GM12878 (cell line): ENCODE results near the gene TTC4. TPM values are rescaled to one million over a fixed set of nuclear protein-coding genes. Genes with fewer than 3 reads are reported as not detected.

Source experiments
- CHD1 ChIP-seq: IDR thresholded peaks from 2 replicates; pipeline ENCODE4 v1.6.1; 2012; ENCODE audit warnings: low read depth, low read length, improper control_type of control experiment
- CHD4 ChIP-seq: fragments of 200-600 bp; sonication (generic); IDR thresholded peaks from 2 replicates; pipeline ENCODE4 v1.6.1; 2016; ENCODE audit warnings: mild to moderate bottlenecking
- CREB1 ChIP-seq: IDR thresholded peaks from 2 replicates; pipeline ENCODE4 v1.6.1; 2012; ENCODE audit warnings: low read depth, mild to moderate bottlenecking, inconsistent platforms
- EZH2 ChIP-seq: IDR thresholded peaks from 2 replicates; pipeline ENCODE4 v1.6.1; 2012; ENCODE audit warnings: low read depth, mild to moderate bottlenecking, control low read depth, inconsistent platforms, low read length, borderline replicate concordance; ENCODE audit not compliant: control insufficient read depth
- HDAC6 ChIP-seq: fragments of 200-600 bp; sonication (generic); IDR thresholded peaks from one replicate; pipeline ENCODE4 v1.8.0; 2017; ENCODE audit warnings: antibody characterized with exemption; ENCODE audit not compliant: unreplicated experiment
- KDM1A ChIP-seq: fragments of 200-600 bp; sonication (generic); IDR thresholded peaks from 2 replicates; pipeline ENCODE4 v1.6.1; 2016; ENCODE audit warnings: borderline replicate concordance
- LARP7 ChIP-seq: fragments of 450-650 bp; IDR thresholded peaks from 2 replicates; pipeline ENCODE4 v1.6.1; 2017; ENCODE audit warnings: mild to moderate bottlenecking
- MEF2B ChIP-seq: fragments of 450-650 bp; IDR thresholded peaks from 2 replicates; pipeline ENCODE4 v1.6.1; 2018; ENCODE audit warnings: mild to moderate bottlenecking, moderate library complexity; ENCODE audit not compliant: partially characterized antibody, poor library complexity, severe bottlenecking
- NR2C1 ChIP-seq: fragments of 450-650 bp; IDR thresholded peaks from 2 replicates; pipeline ENCODE4 v1.6.1; 2017; ENCODE audit warnings: antibody characterized with exemption, mild to moderate bottlenecking, moderate library complexity
- POLR2AphosphoS2 ChIP-seq: IDR thresholded peaks from 2 replicates; pipeline ENCODE4 v1.6.1; 2011; ENCODE audit warnings: low read depth, mild to moderate bottlenecking, low read length, improper control_type of control experiment, moderate library complexity
- RAD51 ChIP-seq: fragments of 450-650 bp; IDR thresholded peaks from 2 replicates; pipeline ENCODE4 v1.6.1; 2016; ENCODE audit warnings: moderate library complexity, mild to moderate bottlenecking, inconsistent platforms
- SMAD1 ChIP-seq: fragments of 450-650 bp; IDR thresholded peaks from 2 replicates; pipeline ENCODE4 v1.6.1; 2018; ENCODE audit warnings: mild to moderate bottlenecking, low read depth; ENCODE audit not compliant: partially characterized antibody
- SMAD5 ChIP-seq: IDR thresholded peaks from 2 replicates; pipeline ENCODE4 v1.6.1; 2016; ENCODE audit warnings: antibody characterized with exemption, low read depth
- TBL1XR1 ChIP-seq: IDR thresholded peaks from 2 replicates; pipeline ENCODE4 v1.6.1; 2012; ENCODE audit warnings: low read depth, low read length, improper control_type of control experiment
- ZNF217 ChIP-seq: fragments of 450-650 bp; IDR thresholded peaks from 2 replicates; pipeline ENCODE4 v1.6.1; 2017; ENCODE audit warnings: antibody characterized with exemption, mild to moderate bottlenecking
- polyA plus RNA-seq, 11 experiments: library from polyadenylated mRNA; depleted of rRNA in 4 of 11; unstranded in 6 of 11; stranded (reverse) in 5 of 11; fragments of >200 nt; fragmentation: Nextera tagmentation in 4 of 11; fragmentation: Illumina TruSeq in 1 of 11; extraction: Ambion mirVana in 4 of 11; extraction: Trizol in 1 of 11; gene quantifications; 1 replicate in 1 of 11; 2 replicates in 10 of 11; pipeline versions ENCODE4 v1.2.1 to v1.2.3, GENCODE V29; 2011 to 2016; ENCODE audit warnings: inconsistent platforms in 2 of 11, missing spikeins in 2 of 11, low read depth in 1 of 11
- total RNA-seq, 4 experiments: library from RNA; depleted of rRNA in 3 of 4; stranded (reverse); fragments of >200 nt in 3 of 4; fragmentation: Illumina TruSeq in 1 of 4; extraction: Trizol in 1 of 4; gene quantifications; 2 replicates each; pipeline versions ENCODE4 v1.2.1 to v1.2.3, GENCODE V29; 2013 to 2021
- TF ChIP-seq, protein P1 (sequence below): fragments of 450-650 bp; IDR thresholded peaks from 2 replicates; pipeline ENCODE4 v1.6.1; 2017; ENCODE audit warnings: mild to moderate bottlenecking, moderate library complexity
- TF ChIP-seq, protein P2 (sequence below): IDR thresholded peaks from 2 replicates; pipeline ENCODE4 v1.6.1; 2012; ENCODE audit warnings: low read depth, low read length, improper control_type of control experiment
- TF ChIP-seq, protein P3 (sequence below): IDR thresholded peaks from 2 replicates; pipeline ENCODE4 v1.6.1; 2011; ENCODE audit warnings: low read depth, mild to moderate bottlenecking, low read length, moderate library complexity, borderline replicate concordance; ENCODE audit errors: extremely low read depth
- TF ChIP-seq, protein P4 (sequence below): IDR thresholded peaks from 2 replicates; pipeline ENCODE4 v1.6.1; 2011; ENCODE audit warnings: low read depth, low read length, improper control_type of control experiment, borderline replicate concordance

The TTC4 gene
- total and polyA plus RNA-seq, 10 of the 15 experiments (the other 5 are each of a cell fraction or from before 2014, with no cell fraction given): 23.4 to 50.5 (median 36.0) TPM

DNA sequence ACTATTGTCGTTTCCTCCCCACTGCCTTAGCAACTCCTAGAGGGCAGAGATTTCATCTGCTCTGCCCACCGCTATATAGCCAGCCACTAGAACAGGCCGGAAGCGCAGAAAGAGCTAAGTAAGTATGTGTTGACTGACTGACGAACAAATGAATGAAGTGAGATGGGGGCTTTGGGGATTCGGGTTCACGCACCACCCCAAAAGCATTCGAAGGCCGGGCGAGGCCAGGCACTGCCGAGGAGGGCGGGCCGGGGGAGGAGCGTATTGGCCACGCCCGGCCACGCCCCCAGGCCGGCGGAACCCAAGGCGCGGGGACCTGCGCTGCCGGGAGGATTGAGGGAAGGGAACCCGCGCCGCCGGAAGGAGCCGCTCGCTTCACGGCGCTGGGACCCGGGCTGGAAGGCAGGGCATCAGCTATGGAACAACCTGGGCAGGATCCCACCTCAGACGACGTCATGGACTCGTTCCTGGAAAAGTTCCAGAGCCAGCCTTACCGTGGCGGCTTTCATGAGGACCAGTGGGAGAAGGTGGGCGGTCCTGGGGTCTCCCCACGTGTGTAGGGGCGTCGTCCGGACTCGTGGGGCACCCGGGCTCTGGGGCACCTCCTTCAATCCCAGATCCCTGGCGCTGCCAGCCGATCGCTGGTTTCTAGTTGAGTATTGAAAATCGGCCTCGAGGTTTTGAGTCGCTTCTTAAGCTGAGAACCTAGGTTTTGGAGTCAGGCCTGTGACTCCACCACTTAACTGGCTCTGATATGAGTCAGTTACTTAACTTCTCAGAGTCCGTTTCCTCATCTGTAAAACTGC, at the start of gene TTC4 (continued):
- TF ChIP-seq, protein P1, sequence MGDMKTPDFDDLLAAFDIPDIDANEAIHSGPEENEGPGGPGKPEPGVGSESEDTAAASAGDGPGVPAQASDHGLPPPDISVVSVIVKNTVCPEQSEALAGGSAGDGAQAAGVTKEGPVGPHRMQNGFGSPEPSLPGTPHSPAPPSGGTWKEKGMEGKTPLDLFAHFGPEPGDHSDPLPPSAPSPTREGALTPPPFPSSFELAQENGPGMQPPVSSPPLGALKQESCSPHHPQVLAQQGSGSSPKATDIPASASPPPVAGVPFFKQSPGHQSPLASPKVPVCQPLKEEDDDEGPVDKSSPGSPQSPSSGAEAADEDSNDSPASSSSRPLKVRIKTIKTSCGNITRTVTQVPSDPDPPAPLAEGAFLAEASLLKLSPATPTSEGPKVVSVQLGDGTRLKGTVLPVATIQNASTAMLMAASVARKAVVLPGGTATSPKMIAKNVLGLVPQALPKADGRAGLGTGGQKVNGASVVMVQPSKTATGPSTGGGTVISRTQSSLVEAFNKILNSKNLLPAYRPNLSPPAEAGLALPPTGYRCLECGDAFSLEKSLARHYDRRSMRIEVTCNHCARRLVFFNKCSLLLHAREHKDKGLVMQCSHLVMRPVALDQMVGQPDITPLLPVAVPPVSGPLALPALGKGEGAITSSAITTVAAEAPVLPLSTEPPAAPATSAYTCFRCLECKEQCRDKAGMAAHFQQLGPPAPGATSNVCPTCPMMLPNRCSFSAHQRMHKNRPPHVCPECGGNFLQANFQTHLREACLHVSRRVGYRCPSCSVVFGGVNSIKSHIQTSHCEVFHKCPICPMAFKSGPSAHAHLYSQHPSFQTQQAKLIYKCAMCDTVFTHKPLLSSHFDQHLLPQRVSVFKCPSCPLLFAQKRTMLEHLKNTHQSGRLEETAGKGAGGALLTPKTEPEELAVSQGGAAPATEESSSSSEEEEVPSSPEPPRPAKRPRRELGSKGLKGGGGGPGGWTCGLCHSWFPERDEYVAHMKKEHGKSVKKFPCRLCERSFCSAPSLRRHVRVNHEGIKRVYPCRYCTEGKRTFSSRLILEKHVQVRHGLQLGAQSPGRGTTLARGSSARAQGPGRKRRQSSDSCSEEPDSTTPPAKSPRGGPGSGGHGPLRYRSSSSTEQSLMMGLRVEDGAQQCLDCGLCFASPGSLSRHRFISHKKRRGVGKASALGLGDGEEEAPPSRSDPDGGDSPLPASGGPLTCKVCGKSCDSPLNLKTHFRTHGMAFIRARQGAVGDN: 0 out of 2 replicates have a peak, but pooled peaks have one; percentile 24
- TF ChIP-seq, protein P2, sequence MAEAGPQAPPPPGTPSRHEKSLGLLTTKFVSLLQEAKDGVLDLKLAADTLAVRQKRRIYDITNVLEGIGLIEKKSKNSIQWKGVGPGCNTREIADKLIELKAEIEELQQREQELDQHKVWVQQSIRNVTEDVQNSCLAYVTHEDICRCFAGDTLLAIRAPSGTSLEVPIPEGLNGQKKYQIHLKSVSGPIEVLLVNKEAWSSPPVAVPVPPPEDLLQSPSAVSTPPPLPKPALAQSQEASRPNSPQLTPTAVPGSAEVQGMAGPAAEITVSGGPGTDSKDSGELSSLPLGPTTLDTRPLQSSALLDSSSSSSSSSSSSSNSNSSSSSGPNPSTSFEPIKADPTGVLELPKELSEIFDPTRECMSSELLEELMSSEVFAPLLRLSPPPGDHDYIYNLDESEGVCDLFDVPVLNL: no peak
- TF ChIP-seq HDAC6 (peak; percentile 46), SMAD1 (no peak), LARP7 (peak; percentile 90), ZNF217 (no peak; the same call in 1 of the 2 replicates), CHD4 (no peak), RAD51 (peak; percentile 21; the same call in 1 of the 2 replicates), MEF2B (peak; percentile 36), KDM1A (no peak), CREB1 (peak; percentile 64; the same call in 1 of the 2 replicates), SMAD5 (peak; percentile 89), POLR2AphosphoS2 (peak; percentile 70; the same call in 1 of the 2 replicates), EZH2 (no peak), CHD1 (no peak), NR2C1 (peak; percentile 62; the same call in 1 of the 2 replicates), TBL1XR1 (no peak)
- TF ChIP-seq, protein P3, sequence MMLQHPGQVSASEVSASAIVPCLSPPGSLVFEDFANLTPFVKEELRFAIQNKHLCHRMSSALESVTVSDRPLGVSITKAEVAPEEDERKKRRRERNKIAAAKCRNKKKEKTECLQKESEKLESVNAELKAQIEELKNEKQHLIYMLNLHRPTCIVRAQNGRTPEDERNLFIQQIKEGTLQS: no peak
- TF ChIP-seq, protein P4, sequence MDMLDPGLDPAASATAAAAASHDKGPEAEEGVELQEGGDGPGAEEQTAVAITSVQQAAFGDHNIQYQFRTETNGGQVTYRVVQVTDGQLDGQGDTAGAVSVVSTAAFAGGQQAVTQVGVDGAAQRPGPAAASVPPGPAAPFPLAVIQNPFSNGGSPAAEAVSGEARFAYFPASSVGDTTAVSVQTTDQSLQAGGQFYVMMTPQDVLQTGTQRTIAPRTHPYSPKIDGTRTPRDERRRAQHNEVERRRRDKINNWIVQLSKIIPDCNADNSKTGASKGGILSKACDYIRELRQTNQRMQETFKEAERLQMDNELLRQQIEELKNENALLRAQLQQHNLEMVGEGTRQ: no peak
